T-helper 2 cell treated with Interferon-gamma antibody and Interleukin-4, amounts not matched to agents 5 μg/mL and 100 μg/mL, for 36 hours (primary cell): Measurements from ENCODE around the gene ASIP.

Experiments
- DNase-seq: peaks from one replicate; pipeline ENCODE4 v3.0.0; 2021; ENCODE audit warnings: low spot score
- H3K27ac Mint-ChIP-seq: one replicate; pipeline ENCODE4 v1.8.0; 2021; ENCODE audit warnings: mild to moderate bottlenecking, mixed read lengths
- H3K27me3 Mint-ChIP-seq: one replicate; pipeline ENCODE4 v1.8.0; 2021; ENCODE audit warnings: low read depth, mixed read lengths
- H3K36me3 Mint-ChIP-seq: one replicate; pipeline ENCODE4 v1.8.0; 2021; ENCODE audit warnings: low read depth, mixed read lengths
- H3K4me1 Mint-ChIP-seq: one replicate; pipeline ENCODE4 v1.8.0; 2021; ENCODE audit warnings: low read depth, mixed read lengths
- H3K4me3 Mint-ChIP-seq: one replicate; pipeline ENCODE4 v1.8.0; 2022; ENCODE audit warnings: mild to moderate bottlenecking, moderate library complexity, mixed read lengths
- H3K9me3 Mint-ChIP-seq: one replicate; pipeline ENCODE4 v1.8.0; 2021; ENCODE audit warnings: mixed read lengths

ASIP gene

DNA sequence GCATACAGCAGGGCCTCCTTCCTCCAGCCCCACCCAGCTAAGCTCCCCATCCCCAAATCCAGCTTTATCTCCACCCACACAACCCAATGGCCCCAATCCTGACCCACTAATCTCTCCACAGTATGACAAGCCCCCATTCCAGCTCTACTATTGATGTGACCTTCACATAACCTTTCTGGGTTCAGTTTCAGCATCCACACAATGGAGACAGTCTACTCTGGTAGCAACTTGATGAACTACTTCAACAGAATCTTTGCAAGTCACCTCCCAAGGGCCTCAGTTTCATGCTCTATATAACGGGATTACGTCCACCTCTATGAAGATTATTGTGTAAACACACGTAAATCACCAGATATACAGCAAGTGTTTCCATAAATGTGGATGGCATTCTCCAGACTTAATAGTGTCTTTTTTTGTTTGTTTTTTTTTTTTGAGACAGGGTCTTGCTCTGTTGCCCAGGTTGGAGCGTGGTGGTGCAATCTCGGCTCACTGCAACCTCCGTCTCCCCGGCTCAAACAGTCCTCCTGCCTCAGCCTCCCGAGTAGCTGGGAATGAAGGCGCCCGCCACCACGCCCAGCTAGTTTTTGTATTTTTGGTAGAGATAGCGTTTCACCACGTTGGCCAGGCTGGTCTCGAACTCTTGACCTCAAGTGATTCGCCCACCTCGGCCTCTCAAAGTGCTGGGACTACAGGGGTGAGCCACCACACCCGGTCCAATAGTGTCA, 60.5 kb downstream of the ASIP start:
- no peak for DNase-seq
- peak overlapping the region; percentile 85 for H3K27ac Mint-ChIP-seq
- H3K4me1 Mint-ChIP-seq = peaks cover 8% of the 10 kb centered on the region
- H3K4me3 Mint-ChIP-seq = peak overlapping the region; percentile 91
- H3K9me3 Mint-ChIP-seq = no peaks in the 10 kb centered on the region
- H3K36me3 Mint-ChIP-seq = no peaks in the 10 kb centered on the region
- no peaks in the 10 kb centered on the region for H3K27me3 Mint-ChIP-seq

DNA sequence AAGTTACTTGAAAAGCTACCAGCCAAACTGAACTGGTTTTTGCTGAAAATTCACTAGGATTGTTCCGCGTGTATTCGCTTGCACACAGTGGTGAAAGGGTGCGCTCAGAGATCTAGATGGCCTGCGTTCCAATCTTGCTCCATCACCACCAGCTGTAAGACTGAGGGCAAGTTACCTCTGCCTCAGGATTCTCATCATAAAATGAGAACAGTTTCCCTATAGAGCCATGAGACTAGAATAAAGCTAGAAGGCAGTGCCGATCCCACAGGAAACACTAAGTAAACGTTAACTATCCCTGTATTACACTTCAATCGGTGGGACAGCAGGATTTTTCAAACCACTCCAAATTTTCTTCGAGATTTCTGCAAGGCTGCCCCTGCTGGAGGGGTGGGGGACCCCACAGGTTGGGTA, 61.1 kb downstream of the ASIP start:
- no peaks in the 10 kb centered on the region for H3K9me3 Mint-ChIP-seq
- H3K36me3 Mint-ChIP-seq = no peaks in the 10 kb centered on the region
- no peak for DNase-seq
- peaks cover 8% of the 10 kb centered on the region for H3K4me1 Mint-ChIP-seq
- peak overlapping the region; percentile 85 for H3K27ac Mint-ChIP-seq
- H3K4me3 Mint-ChIP-seq = peak overlapping the region; percentile 91
- H3K27me3 Mint-ChIP-seq = no peaks in the 10 kb centered on the region

DNA sequence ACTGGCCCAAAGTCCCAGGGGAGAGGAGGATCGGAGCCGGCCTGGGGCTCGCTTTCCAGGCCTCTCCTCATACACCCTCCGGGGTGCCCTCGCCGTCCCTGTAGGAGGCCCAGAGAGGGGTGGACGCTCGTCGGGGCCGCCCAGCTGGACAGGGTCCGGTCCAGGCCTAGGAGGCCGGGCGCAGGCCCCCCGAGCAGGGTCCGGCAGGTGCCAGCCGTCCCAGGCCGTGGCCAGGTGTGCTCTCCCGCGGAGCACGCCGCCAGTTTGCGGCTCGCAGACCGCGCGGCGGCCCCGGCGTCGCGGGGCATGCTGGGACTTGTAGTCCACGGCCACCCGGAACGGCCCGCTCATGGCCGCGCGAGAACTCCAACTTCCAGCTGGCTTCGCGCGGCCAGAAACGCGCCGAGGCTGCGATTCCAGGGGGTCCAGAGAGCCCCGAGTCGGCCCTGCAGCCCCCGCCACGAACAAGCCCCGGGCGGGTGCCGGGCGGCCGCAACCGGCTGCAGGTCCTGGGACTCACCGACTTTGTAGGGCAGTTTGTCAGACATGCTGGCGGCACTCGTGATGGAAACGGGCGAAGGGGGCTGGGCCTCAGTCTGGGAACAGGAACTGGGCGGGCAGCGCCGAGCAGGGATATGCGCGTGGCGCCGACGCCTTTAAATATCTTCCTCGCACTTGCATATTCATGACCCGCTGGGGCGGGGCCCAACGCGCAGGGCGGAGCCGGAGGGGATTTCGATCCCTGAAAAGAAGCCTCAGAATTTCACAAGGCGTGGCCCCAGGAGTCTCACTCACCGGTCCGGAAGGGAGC, 61.7 kb downstream of the ASIP start, which contains the start of gene AHCY:
AHCY (minus strand) TSS at position 633 of the 811 bp plus-strand sequence; CDS start at position 548, 85 bp downstream.
- Mint-ChIP-seq H3K9me3 (no peaks in the 10 kb centered on the region), H3K27me3 (no peaks in the 10 kb centered on the region), H3K36me3 (no peaks in the 10 kb centered on the region), H3K27ac (peak within 1 kb of the TSS; percentile 89), H3K4me1 (peaks cover 8% of the 10 kb centered on the region), H3K4me3 (peak within 1 kb of the TSS; percentile 91)
- peak; percentile 96 for DNase-seq

DNA sequence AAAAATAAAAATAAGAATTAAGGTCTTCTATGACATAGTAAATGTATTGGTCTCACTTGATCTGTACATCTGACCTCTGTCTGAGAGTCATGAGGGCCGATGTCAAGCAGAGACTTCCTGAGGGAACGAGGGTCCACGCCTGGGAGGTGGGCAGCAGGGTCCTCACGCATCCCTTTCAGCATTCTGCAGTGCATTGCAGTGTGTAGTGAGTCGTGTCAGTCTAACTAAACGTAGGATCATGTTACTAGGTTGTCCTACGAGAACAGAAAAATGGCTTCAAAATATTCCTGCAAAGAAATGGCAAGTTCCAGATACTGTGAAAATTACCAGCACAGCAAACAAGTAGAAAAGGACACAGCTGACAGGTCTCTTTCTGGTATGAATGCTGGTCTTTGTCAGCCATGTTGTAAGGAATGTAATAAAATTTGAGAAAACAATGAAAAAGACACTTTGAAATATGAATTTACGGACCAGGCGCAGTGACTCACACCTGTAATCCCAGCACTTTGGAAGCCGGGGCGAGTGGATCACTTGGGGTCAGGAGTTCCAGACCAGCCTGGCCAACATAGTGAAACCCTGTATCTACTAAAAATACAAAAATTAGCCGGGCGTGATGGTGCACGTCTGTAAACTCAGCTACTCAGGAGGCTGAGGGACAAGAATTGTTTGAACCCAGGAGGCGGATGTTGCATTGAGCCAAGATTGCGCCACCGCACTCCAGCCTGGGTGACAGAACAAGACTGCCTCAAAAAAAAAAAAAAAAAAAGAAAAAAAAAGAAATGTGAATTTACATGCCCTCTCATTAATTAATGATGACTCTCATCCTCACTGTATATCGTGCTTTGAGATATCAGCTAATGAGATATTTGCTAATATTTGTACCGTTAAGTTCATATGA, 64.4 kb downstream of the ASIP start:
- Mint-ChIP-seq H3K27me3 (peaks cover 4% of the 10 kb centered on the region), H3K27ac (no peak overlapping the region), H3K36me3 (no peaks in the 10 kb centered on the region), H3K4me3 (no peak overlapping the region), H3K4me1 (peaks cover 8% of the 10 kb centered on the region), H3K9me3 (no peaks in the 10 kb centered on the region)
- DNase-seq = no peak

DNA sequence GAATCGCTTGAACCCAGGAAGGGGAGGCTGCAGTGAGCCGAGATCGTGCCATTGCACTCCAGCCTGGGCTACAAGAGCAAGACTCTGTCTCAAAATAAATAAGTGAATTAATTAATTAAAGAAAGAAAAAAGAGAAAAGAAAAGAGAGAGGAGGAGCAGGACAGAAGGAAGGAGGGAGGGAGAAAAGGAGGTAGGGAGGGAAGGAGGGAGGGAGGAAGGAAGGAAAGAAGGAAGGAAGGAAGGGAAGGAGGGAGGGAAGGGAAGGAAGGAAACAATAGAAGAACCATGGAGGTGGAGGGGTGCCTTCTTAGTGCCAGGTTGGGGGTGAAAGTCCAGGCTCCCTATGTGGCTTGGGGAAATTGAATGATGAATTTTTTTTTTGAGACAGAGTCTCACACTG, 68.5 kb downstream of the ASIP start:
- Mint-ChIP-seq H3K4me3 (no peak overlapping the region), H3K9me3 (no peaks in the 10 kb centered on the region), H3K27ac (no peak overlapping the region), H3K36me3 (no peaks in the 10 kb centered on the region), H3K27me3 (peaks cover 25% of the 10 kb centered on the region), H3K4me1 (peaks cover 6% of the 10 kb centered on the region)
- no peak for DNase-seq

DNA sequence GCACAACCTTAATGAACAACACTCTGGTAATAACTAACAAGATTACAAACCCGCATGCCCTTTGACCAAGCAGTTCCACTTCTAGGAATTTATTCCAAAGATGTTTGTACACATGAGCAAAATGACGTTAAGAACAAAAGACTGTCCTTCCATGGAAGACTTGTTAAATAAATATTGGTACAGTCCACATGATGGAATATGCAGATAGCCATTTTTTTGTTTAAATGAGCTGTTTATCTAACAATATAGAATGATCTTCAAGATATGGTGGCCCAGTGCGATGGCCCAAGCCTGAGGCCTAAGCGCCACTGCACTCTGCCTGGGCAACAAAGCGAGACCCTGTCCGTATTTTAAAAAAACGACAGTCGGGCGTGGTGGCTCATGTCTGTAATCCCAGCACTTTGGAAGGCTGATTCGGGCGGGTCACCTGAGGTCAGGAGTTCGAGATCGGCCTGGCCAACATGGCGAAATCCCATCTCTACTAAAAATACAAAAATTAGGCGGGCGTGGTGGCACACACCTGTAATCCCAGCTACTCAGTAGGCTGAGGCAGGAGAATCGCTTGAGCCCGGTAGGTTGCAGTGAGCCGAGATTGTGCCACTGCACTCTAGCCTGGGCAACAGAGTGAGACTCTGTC, 69.4 kb downstream of the ASIP start:
- Mint-ChIP-seq H3K27ac (no peak overlapping the region), H3K27me3 (peaks cover 25% of the 10 kb centered on the region), H3K9me3 (no peaks in the 10 kb centered on the region), H3K4me3 (no peak overlapping the region), H3K4me1 (peaks cover 7% of the 10 kb centered on the region), H3K36me3 (no peaks in the 10 kb centered on the region)
- no peak for DNase-seq

DNA sequence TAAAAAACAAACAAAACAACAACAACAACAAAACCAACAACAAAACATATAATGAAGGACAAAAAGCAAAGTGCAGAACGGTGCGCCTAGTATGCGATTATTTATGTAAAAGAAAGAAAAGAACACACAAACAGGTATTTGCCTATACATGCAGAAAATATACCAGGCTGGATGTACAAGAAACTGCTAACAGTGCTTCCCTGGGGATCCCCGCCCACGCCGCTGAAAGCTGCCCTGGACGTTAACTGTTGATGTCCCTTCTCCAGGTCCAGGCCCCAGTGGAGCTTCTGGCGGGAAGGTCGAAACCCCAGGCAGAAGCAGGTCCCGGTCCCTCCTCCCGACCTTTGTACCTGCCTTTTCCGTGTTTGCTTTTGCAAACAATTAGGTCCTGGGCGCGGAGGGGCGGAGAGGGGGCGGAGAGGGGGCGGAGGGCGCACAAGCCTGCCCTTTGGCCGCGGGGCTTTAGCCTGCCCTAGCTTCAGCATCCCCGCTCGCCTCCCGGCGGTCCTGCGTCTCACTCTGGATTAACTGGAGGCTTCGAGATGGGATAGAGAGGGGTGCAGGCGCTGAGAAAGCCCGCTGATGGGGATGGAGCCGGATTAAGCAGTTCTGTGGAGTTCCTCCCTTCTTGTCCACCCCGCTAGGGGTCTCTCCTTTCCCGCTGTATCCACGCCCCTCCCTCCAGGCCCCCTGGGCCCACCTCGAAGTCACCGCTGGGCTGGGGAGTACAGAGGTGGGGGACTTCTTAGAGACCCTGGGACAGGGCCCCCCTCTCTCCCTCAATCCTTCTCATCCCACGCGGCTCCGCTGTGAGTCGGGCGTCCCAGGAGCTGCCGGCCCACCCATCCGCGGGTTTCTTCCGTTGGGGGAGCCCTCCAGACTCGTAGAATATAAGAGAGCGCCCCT, 70.1 kb downstream of the ASIP start:
- no peak for DNase-seq
- peaks cover 25% of the 10 kb centered on the region for H3K27me3 Mint-ChIP-seq
- no peaks in the 10 kb centered on the region for H3K36me3 Mint-ChIP-seq
- H3K4me3 Mint-ChIP-seq = peak overlapping the region; percentile 18
- H3K9me3 Mint-ChIP-seq = no peaks in the 10 kb centered on the region
- H3K27ac Mint-ChIP-seq = no peak overlapping the region
- peaks cover 7% of the 10 kb centered on the region for H3K4me1 Mint-ChIP-seq

DNA sequence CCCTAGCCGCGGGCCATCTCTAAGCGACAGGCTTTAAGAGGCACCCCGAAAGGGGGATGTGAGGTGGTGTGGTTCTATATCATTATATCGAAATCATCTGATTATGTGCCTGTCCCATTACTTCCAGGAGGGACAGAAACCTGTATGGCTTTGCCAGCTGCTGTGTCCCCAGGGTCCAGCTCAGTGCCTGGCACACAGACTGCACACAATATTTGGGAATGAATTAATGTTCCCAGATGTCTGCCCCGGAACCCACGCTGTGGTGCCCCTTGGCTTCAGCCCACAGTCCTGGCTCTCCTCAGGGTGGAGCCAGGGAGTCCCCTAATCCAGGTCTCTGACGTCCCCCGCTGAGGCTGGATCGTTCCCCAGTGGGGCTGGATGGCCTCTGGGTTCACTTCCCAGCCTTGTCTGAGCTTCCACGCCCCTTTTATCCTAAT, 70.8 kb downstream of the ASIP start:
- H3K36me3 Mint-ChIP-seq = no peaks in the 10 kb centered on the region
- no peak overlapping the region for H3K4me3 Mint-ChIP-seq
- H3K9me3 Mint-ChIP-seq = no peaks in the 10 kb centered on the region
- DNase-seq = no peak
- peaks cover 25% of the 10 kb centered on the region for H3K27me3 Mint-ChIP-seq
- peaks cover 7% of the 10 kb centered on the region for H3K4me1 Mint-ChIP-seq
- H3K27ac Mint-ChIP-seq = no peak overlapping the region

DNA sequence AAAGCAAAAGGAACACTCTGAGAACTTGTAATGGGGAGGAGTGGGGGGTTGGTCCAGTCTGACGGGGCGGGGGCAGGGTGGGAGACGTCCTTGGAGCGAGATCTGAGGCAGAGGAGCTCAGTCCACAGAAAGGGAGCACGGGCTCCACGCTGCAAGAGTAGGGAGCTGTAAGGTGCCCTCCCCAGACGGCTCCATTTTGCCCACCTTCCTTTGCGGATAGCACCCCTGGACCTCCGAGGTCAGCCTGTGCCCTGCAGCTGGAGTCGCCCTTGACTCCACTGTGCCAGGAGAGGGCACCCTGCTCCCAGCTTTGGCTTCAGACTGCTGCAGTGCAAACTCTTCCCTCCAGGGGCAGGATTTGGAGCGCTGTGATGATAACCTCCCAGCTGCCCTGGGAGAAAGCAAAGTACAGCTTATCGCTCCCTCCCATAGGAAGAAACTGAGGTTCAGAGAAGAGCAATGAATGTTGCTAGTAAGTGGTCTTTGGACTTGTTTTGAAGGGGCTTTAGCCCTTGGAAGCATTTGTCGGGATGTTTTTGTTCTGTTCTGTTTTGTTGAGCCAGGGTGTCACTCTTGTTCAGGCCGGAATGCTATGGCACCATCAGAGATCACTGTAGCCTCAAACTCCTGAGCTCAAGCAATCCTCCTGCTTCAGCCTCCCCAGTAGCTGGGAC, 71.5 kb downstream of the ASIP start:
- DNase-seq = peak; percentile 77
- Mint-ChIP-seq H3K9me3 (no peaks in the 10 kb centered on the region), H3K36me3 (no peaks in the 10 kb centered on the region), H3K4me3 (peak overlapping the region; percentile 38), H3K27me3 (peaks cover 25% of the 10 kb centered on the region), H3K27ac (no peak overlapping the region), H3K4me1 (peaks cover 7% of the 10 kb centered on the region)

DNA sequence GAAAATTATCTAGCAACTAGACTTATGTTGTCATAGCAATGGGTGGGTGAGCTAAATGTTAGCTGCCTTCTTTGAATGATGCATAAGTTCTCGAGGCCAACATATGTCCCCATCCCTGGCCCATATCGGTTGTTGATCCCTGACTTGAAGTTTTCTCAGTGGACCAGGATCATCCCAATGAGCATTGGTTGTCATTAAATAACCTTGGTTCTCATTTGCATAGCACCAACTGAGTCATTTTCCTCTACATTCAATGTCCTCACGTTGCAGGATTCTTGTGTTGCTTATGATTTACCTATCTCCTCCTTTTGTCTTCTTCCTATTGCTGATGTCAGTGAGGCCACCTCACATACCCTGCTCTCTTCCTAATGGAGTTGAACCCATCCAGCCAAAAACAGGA, 74.0 kb downstream of the ASIP start:
- peaks cover 7% of the 10 kb centered on the region for H3K4me1 Mint-ChIP-seq
- DNase-seq = no peak
- peaks cover 31% of the 10 kb centered on the region for H3K27me3 Mint-ChIP-seq
- no peak overlapping the region for H3K27ac Mint-ChIP-seq
- no peaks in the 10 kb centered on the region for H3K36me3 Mint-ChIP-seq
- H3K9me3 Mint-ChIP-seq = no peaks in the 10 kb centered on the region
- no peak overlapping the region for H3K4me3 Mint-ChIP-seq

DNA sequence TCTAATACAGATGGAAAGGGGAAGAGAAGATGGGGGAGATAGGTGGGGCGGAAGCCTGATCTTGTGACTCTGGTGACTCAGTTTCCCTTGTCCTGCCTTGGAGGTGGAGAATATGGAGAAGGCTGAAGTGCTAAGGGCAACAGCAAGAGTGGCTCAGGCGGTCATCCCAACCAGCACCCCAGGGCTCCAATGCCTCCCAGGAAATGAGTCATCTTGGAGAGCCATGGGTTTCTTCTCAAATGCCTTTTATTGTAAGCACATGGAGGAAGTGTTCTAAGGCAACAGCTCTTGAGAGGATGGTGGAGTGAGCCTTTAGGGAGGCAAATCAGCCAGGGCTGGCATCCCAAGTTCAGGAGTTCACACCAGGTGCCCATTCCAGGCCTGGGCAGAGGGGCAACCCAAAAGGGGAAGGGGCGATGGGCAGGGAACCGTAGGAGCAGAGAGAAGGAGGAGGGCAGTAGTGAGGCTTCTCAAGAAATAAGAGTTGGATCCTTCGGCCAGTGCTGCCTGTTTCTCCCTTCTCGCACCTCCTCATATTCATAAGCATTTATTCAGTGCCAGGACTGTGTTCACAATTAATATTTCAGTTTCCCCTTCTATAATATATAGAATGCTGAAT, 75.1 kb downstream of the ASIP start:
- Mint-ChIP-seq H3K4me1 (peaks cover 7% of the 10 kb centered on the region), H3K27ac (no peak overlapping the region), H3K9me3 (no peaks in the 10 kb centered on the region), H3K27me3 (peaks cover 26% of the 10 kb centered on the region), H3K36me3 (no peaks in the 10 kb centered on the region), H3K4me3 (no peak overlapping the region)
- no peak for DNase-seq
